Activated naive CD8-positive, alpha-beta T cell treated with anti-CD3 and anti-CD28 coated beads, Interleukin-2, amount 10 ng/mL, durations not matched to agents 7 days and 5 days (primary cell): ENCODE results near the gene DEGS1. TPM values are rescaled to one million over a fixed set of nuclear protein-coding genes. Genes with fewer than 3 reads are reported as not detected.
"Not testable (repeated sequence)": the region's sequence is repeated elsewhere in the genome, so short reads cannot be mapped to it uniquely, and the experiment has no call there.

Source experiments
- ATAC-seq: fragments of 150-1000 bp; cut with Tn5 transposase; one replicate; pipeline ENCODE4 v1.10.0; 2021; ENCODE audit warnings: low read depth, moderate library complexity
- POLR2A ChIA-PET: fragments of 350-600 bp; sonication (Branson Sonifier 250); formaldehyde crosslinking; loops from one replicate; lab custom pipeline; 2021; ENCODE audit warnings: antibody characterized with exemption; lab: Charles Lee
- DNase-seq: peaks from one replicate; pipeline ENCODE4 v3.0.0; 2021
- H3K27ac Mint-ChIP-seq: one replicate; pipeline ENCODE4 v1.8.0; 2022; ENCODE audit warnings: mild to moderate bottlenecking, mixed read lengths
- H3K27me3 Mint-ChIP-seq: one replicate; pipeline ENCODE4 v1.8.0; 2022; ENCODE audit warnings: mild to moderate bottlenecking, moderate library complexity, mixed read lengths
- H3K36me3 Mint-ChIP-seq: one replicate; pipeline ENCODE4 v1.8.0; 2021; ENCODE audit warnings: mild to moderate bottlenecking, mixed read lengths
- H3K4me1 Mint-ChIP-seq: one replicate; pipeline ENCODE4 v1.8.0; 2021; ENCODE audit warnings: mixed read lengths
- H3K4me3 Mint-ChIP-seq: one replicate; pipeline ENCODE4 v1.8.0; 2022; ENCODE audit warnings: mild to moderate bottlenecking, moderate library complexity, mixed read lengths
- H3K9me3 Mint-ChIP-seq: one replicate; pipeline ENCODE4 v1.8.0; 2021; ENCODE audit warnings: mixed read lengths
- total RNA-seq, 2 experiments: library from RNA; stranded (reverse); gene quantifications; one replicate each; pipeline ENCODE4 v1.2.3, GENCODE V29; 2021

DEGS1 gene
- total RNA-seq, 2 experiments from 2014 or later, result 63.8 to 65.8 TPM

- peak overlapping the region; percentile 60 for H3K27ac Mint-ChIP-seq
- peak overlapping the region; percentile 45 for H3K4me3 Mint-ChIP-seq
- H3K36me3 Mint-ChIP-seq, result peaks cover 2% of the 10 kb centered on the region
- H3K4me1 Mint-ChIP-seq, result peaks cover 10% of the 10 kb centered on the region
- no peaks in the 10 kb centered on the region for H3K9me3 Mint-ChIP-seq
- ATAC-seq (peak; percentile 56), DNase-seq (no peak)
- H3K27me3 Mint-ChIP-seq, result peaks cover 1% of the 10 kb centered on the region
- POLR2A ChIA-PET, result interaction anchor here (0.6 to 1.1 kb wide), 3 partner anchors 22 to 32 kb away, joined by 3 to 4 read pairs (median 3); partner anchors contain the start of gene DEGS1
Observed at GRCh38 chr1:224205438-224205840, 22.4 kb downstream of the DEGS1 start.

GRCh38 chr1:224205931-224206538 is 23.0 kb downstream of the DEGS1 start:
- H3K4me3 Mint-ChIP-seq, result peak overlapping the region; percentile 45
- DNase-seq, ATAC-seq, H3K9me3 Mint-ChIP-seq, H3K36me3 Mint-ChIP-seq, H3K27me3 Mint-ChIP-seq, H3K27ac Mint-ChIP-seq: not testable (repeated sequence)
- H3K4me1 Mint-ChIP-seq, result peaks cover 10% of the 10 kb centered on the region
- POLR2A ChIA-PET, result interaction anchor here (0.6 kb wide), 2 partner anchors 26 to 32 kb away, joined by 3 read pairs; no protein-coding TSS in a partner anchor

- no peak overlapping the region for H3K27ac Mint-ChIP-seq
- peaks cover 2% of the 10 kb centered on the region for H3K27me3 Mint-ChIP-seq
- H3K4me3 Mint-ChIP-seq, result no peak overlapping the region
- H3K9me3 Mint-ChIP-seq, result no peaks in the 10 kb centered on the region
- POLR2A ChIA-PET, result no interaction called here
- ATAC-seq, result no peak
- H3K36me3 Mint-ChIP-seq, result no peaks in the 10 kb centered on the region
- DNase-seq, result no peak
- H3K4me1 Mint-ChIP-seq, result no peaks in the 10 kb centered on the region
Observed at GRCh38 chr1:224211206-224211962, 28.3 kb downstream of the DEGS1 start.

- no peak for DNase-seq
- POLR2A ChIA-PET, result no interaction called here
- no peak overlapping the region for H3K27ac Mint-ChIP-seq
Observed at GRCh38 chr1:224212618-224213061, 29.6 kb downstream of the DEGS1 start.

GRCh38 chr1:224213438-224214119 is 30.5 kb downstream of the DEGS1 start:
- Mint-ChIP-seq H3K4me3 (no peak overlapping the region), H3K4me1 (peaks cover 2% of the 10 kb centered on the region), H3K27me3 (peaks cover 2% of the 10 kb centered on the region), H3K36me3 (no peaks in the 10 kb centered on the region), H3K9me3 (no peaks in the 10 kb centered on the region), H3K27ac (no peak overlapping the region)
- DNase-seq, result no peak
- ATAC-seq, result no peak
- POLR2A ChIA-PET, result no interaction called here

More at GRCh38 chr1:224212618-224213061, 29.6 kb downstream of the DEGS1 start:
- Mint-ChIP-seq H3K4me3 (no peak overlapping the region), H3K36me3 (no peaks in the 10 kb centered on the region), H3K9me3 (no peaks in the 10 kb centered on the region), H3K27me3 (peaks cover 2% of the 10 kb centered on the region), H3K4me1 (no peaks in the 10 kb centered on the region)
- ATAC-seq, result no peak

GRCh38 chr1:224216382-224216781 is 33.3 kb downstream of the DEGS1 start:
- no peaks in the 10 kb centered on the region for H3K27me3 Mint-ChIP-seq
- POLR2A ChIA-PET, result no interaction called here
- peaks cover 4% of the 10 kb centered on the region for H3K4me1 Mint-ChIP-seq
- H3K9me3 Mint-ChIP-seq, result no peaks in the 10 kb centered on the region
- ATAC-seq, result no peak
- H3K4me3 Mint-ChIP-seq, result no peak overlapping the region
- DNase-seq, result no peak
- no peaks in the 10 kb centered on the region for H3K36me3 Mint-ChIP-seq
- H3K27ac Mint-ChIP-seq, result no peak overlapping the region

- H3K4me1 Mint-ChIP-seq, result peaks cover 4% of the 10 kb centered on the region
- POLR2A ChIA-PET, result interaction anchor here (0.6 kb wide), 1 partner anchor 11 kb away, joined by 3 read pairs; no protein-coding TSS in a partner anchor
- no peak overlapping the region for H3K27ac Mint-ChIP-seq
- H3K36me3 Mint-ChIP-seq, result no peaks in the 10 kb centered on the region
- H3K27me3 Mint-ChIP-seq, result peaks cover 3% of the 10 kb centered on the region
- no peaks in the 10 kb centered on the region for H3K9me3 Mint-ChIP-seq
- ATAC-seq (no peak), DNase-seq (no peak)
- H3K4me3 Mint-ChIP-seq, result no peak overlapping the region
Observed at GRCh38 chr1:224217655-224218623, 34.9 kb downstream of the DEGS1 start.

- Mint-ChIP-seq H3K36me3 (no peaks in the 10 kb centered on the region), H3K9me3 (no peaks in the 10 kb centered on the region), H3K4me1 (peaks cover 4% of the 10 kb centered on the region), H3K27ac (no peak overlapping the region), H3K27me3 (peaks cover 8% of the 10 kb centered on the region), H3K4me3 (no peak overlapping the region)
- POLR2A ChIA-PET, result no interaction called here
- DNase-seq, result no peak
- ATAC-seq, result no peak
Observed at GRCh38 chr1:224219011-224219611, 36.1 kb downstream of the DEGS1 start.

- POLR2A ChIA-PET, result no interaction called here
- Mint-ChIP-seq H3K4me3 (no peak overlapping the region), H3K4me1 (peaks cover 4% of the 10 kb centered on the region), H3K27ac (no peak overlapping the region), H3K36me3 (no peaks in the 10 kb centered on the region), H3K9me3 (no peaks in the 10 kb centered on the region), H3K27me3 (peaks cover 8% of the 10 kb centered on the region)
- DNase-seq, result no peak
- no peak for ATAC-seq
Observed at GRCh38 chr1:224219612-224220059, 36.6 kb downstream of the DEGS1 start.

GRCh38 chr1:224223819-224224714 is 41.0 kb downstream of the DEGS1 start:
- POLR2A ChIA-PET, result no interaction called here
- Mint-ChIP-seq H3K4me3 (no peak overlapping the region), H3K36me3 (peaks cover 9% of the 10 kb centered on the region), H3K9me3 (no peaks in the 10 kb centered on the region), H3K4me1 (no peaks in the 10 kb centered on the region), H3K27me3 (peaks cover 8% of the 10 kb centered on the region), H3K27ac (no peak overlapping the region)
- ATAC-seq, result no peak
- no peak for DNase-seq

- H3K27ac Mint-ChIP-seq, result no peak overlapping the region
- H3K4me1 Mint-ChIP-seq, result no peaks in the 10 kb centered on the region
- no peaks in the 10 kb centered on the region for H3K9me3 Mint-ChIP-seq
- H3K27me3 Mint-ChIP-seq, result peaks cover 6% of the 10 kb centered on the region
- POLR2A ChIA-PET, result no interaction called here
- ATAC-seq (no peak), DNase-seq (no peak)
- H3K4me3 Mint-ChIP-seq, result no peak overlapping the region
- H3K36me3 Mint-ChIP-seq, result peaks cover 21% of the 10 kb centered on the region
Observed at GRCh38 chr1:224226849-224227502, 43.9 kb downstream of the DEGS1 start.
